ENCODE data around the gene KIF6. TPM values are rescaled to one million over a fixed set of nuclear protein-coding genes. Genes with fewer than 3 reads are reported as not detected.

Gene KIF6
- total RNA-seq, 4 donors from 2014 or later: 0.10 to 0.61 (median 0.13) TPM; not detected in 1

GRCh38 chr6:39765508-39766065, 40.4 kb upstream of the KIF6 start:
- 49 to 51% methylated on average over 3 of the region's 3 CpGs for WGBS, 2 donors

GRCh38 chr6:39760226-39760952, 35.2 kb upstream of the KIF6 start:
- intact Hi-C loops (cut with DNase I; ENCODE audit: low total_unique reads): no loop called here
- H3K4me3 ChIP-seq (ENCODE audit: low read depth, poor library complexity, severe bottlenecking): no peak overlapping the region
- TF ChIP-seq POLR2A (IDR thresholded peaks at IDR 0.05) (no peak), CTCF (IDR thresholded peaks at IDR 0.05) (no peak)
- 44 to 53% methylated on average over 3 of the region's 3 CpGs for WGBS, 2 donors
- no peak for DNase-seq (ENCODE audit: low spot score in 2 of 2)

More at GRCh38 chr6:39765508-39766065, 40.4 kb upstream of the KIF6 start:
- no peak for TF ChIP-seq POLR2A (IDR thresholded peaks at IDR 0.05)
- TF ChIP-seq CTCF (IDR thresholded peaks at IDR 0.05): no peak
- H3K4me3 ChIP-seq (ENCODE audit: low read depth, poor library complexity, severe bottlenecking): no peak overlapping the region
- no peak for DNase-seq (ENCODE audit: low spot score in 2 of 2)
- intact Hi-C loops (cut with DNase I; ENCODE audit: low total_unique reads): no loop called here

- TF ChIP-seq CTCF (IDR thresholded peaks at IDR 0.05) (no peak), POLR2A (IDR thresholded peaks at IDR 0.05) (no peak)
- intact Hi-C loops (cut with DNase I; ENCODE audit: low total_unique reads): no loop called here
- WGBS, 2 donors: 94 to 97% methylated on average over 2 of the region's 2 CpGs
- no peak for DNase-seq (ENCODE audit: low spot score in 2 of 2)
- no peak overlapping the region for H3K4me3 ChIP-seq (ENCODE audit: low read depth, poor library complexity, severe bottlenecking)
These were observed 33.8 kb upstream of the KIF6 start for GRCh38 chr6:39758905-39759605.

- intact Hi-C loops (cut with DNase I; ENCODE audit: low total_unique reads): no loop called here
- 94% methylated on average over 2 of the region's 2 CpGs for WGBS, 2 donors
- no peak overlapping the region for H3K4me3 ChIP-seq (ENCODE audit: low read depth, poor library complexity, severe bottlenecking)
- DNase-seq (ENCODE audit: low spot score in 2 of 2): no peak
- TF ChIP-seq POLR2A (IDR thresholded peaks at IDR 0.05) (no peak), CTCF (IDR thresholded peaks at IDR 0.05) (no peak)
These were observed 31.4 kb upstream of the KIF6 start for GRCh38 chr6:39756582-39756981.

- intact Hi-C loops (cut with DNase I; ENCODE audit: low total_unique reads): no loop called here
- no peak for DNase-seq (ENCODE audit: low spot score in 2 of 2)
- no peak for TF ChIP-seq CTCF (IDR thresholded peaks at IDR 0.05)
- no peak for TF ChIP-seq POLR2A (IDR thresholded peaks at IDR 0.05)
- WGBS, 2 donors: 44 to 50% methylated on average over 1 of the region's 1 CpG
- no peak overlapping the region for H3K4me3 ChIP-seq (ENCODE audit: low read depth, poor library complexity, severe bottlenecking)
These were observed 30.0 kb upstream of the KIF6 start for GRCh38 chr6:39755231-39755630.
